Measurements from ENCODE around the gene SLC1A4.
"Not testable (repeated sequence)": the region's sequence is repeated elsewhere in the genome, so short reads cannot be mapped to it uniquely, and the experiment has no call there.

Gene SLC1A4

GRCh38 chr2:64995041-64995440 is 5.8 kb downstream of the SLC1A4 start:
- DNase-seq, result no peak

GRCh38 chr2:64996871-64997307 is 7.7 kb downstream of the SLC1A4 start:
- no peak for DNase-seq

- no peak for DNase-seq
These were observed 9.5 kb downstream of the SLC1A4 start for GRCh38 chr2:64998658-64999061.

- DNase-seq, result no peak
These were observed 10.6 kb downstream of the SLC1A4 start for GRCh38 chr2:64999754-65000153.

- no peak for DNase-seq
These were observed 11.4 kb downstream of the SLC1A4 start for GRCh38 chr2:65000644-65001043.

- no peak for DNase-seq
These were observed 13.8 kb downstream of the SLC1A4 start for GRCh38 chr2:65003037-65003436.

- not testable (repeated sequence) for DNase-seq
These were observed 15.0 kb downstream of the SLC1A4 start for GRCh38 chr2:65004232-65004631.

GRCh38 chr2:65013776-65014175 is 24.6 kb downstream of the SLC1A4 start:
- DNase-seq, result no peak

- DNase-seq, result no peak
These were observed 26.5 kb downstream of the SLC1A4 start for GRCh38 chr2:65015731-65016130.

GRCh38 chr2:65016789-65017188 is 27.6 kb downstream of the SLC1A4 start:
- DNase-seq, result no peak

GRCh38 chr2:65017335-65017734 is 28.1 kb downstream of the SLC1A4 start:
- DNase-seq, result peak; percentile 92

GRCh38 chr2:65018141-65018582 is 29.0 kb downstream of the SLC1A4 start:
- peak; percentile 96 for DNase-seq

GRCh38 chr2:65019010-65019409 is 29.8 kb downstream of the SLC1A4 start:
- no peak for DNase-seq

GRCh38 chr2:65019675-65020195 is 30.5 kb downstream of the SLC1A4 start:
- no peak for DNase-seq

- not testable (repeated sequence) for DNase-seq
These were observed 31.1 kb downstream of the SLC1A4 start for GRCh38 chr2:65020251-65020650.

- DNase-seq, result no peak
These were observed 31.8 kb downstream of the SLC1A4 start for GRCh38 chr2:65020943-65021528.

- DNase-seq, result no peak
These were observed 32.5 kb downstream of the SLC1A4 start for GRCh38 chr2:65021709-65022108.

GRCh38 chr2:65022189-65022588 is 33.0 kb downstream of the SLC1A4 start:
- DNase-seq, result no peak

GRCh38 chr2:65023742-65024141 is 34.5 kb downstream of the SLC1A4 start:
- DNase-seq, result no peak

GRCh38 chr2:65024149-65024829 is 35.1 kb downstream of the SLC1A4 start:
- DNase-seq, result no peak

GRCh38 chr2:65025453-65026123 is 36.4 kb downstream of the SLC1A4 start:
- DNase-seq, result peak; percentile 58

- no peak for DNase-seq
These were observed 37.0 kb downstream of the SLC1A4 start for GRCh38 chr2:65026154-65026553.

- no peak for DNase-seq
These were observed 37.7 kb downstream of the SLC1A4 start for GRCh38 chr2:65026704-65027464.

Measured in GF-D8 (cell line).